Mammary microvascular endothelial cell (primary cell): ENCODE data around the gene CCDC74A. TPM values are rescaled to one million over a fixed set of nuclear protein-coding genes. Genes with fewer than 3 reads are reported as not detected.

Source experiments
- total RNA-seq: library from RNA; depleted of rRNA; stranded (reverse); fragments of >200 nt; gene quantifications from 2 replicates; pipeline ENCODE4 v1.2.3, GENCODE V29; 2015

CCDC74A gene
- 6.6 and 9.9 TPM in 2 replicates for total RNA-seq

GRCh38 chr2:131527131-131528001 is at the start of gene CCDC74A:
Gene CCDC74A (plus strand): TSS chr2:131527888. CDS start chr2:131527971, 83 bp downstream.

GRCh38 chr2:131492015-131492417 is 35.7 kb upstream of the CCDC74A start, which contains the start of gene MZT2A:
Gene MZT2A (minus strand): TSS chr2:131492397. CDS start chr2:131492376, 21 bp downstream.

Other genes starting within 250 kb of the CCDC74A start
- under 0.01 and 0.05 TPM in 2 replicates for gene RAB6D, start 163.7 kb upstream of the CCDC74A start, total RNA-seq
- not detected in 2 replicates for gene TUBA3D, start 51.8 kb upstream of the CCDC74A start, total RNA-seq
- gene MZT2A, start 35.5 kb upstream of the CCDC74A start, total RNA-seq: 235 and 277 TPM in 2 replicates